Mesendoderm (in vitro differentiated cells): Measurements from ENCODE around the gene G2E3. TPM values are rescaled to one million over a fixed set of nuclear protein-coding genes. Genes with fewer than 3 reads are reported as not detected.

ENCODE experiments used
- DNase-seq: peaks from one replicate; pipeline ENCODE4 v3.0.0; 2013
- H2AK5ac ChIP-seq: 2 replicates; pipeline ENCODE4 v1.6.1; 2013; ENCODE audit warnings: low read length, inconsistent platforms
- H2BK120ac ChIP-seq: 2 replicates; pipeline ENCODE4 v1.6.1; 2013; ENCODE audit warnings: low read depth, mild to moderate bottlenecking, low read length, moderate library complexity, mixed read lengths
- H2BK15ac ChIP-seq: replicated peaks from 2 replicates; pipeline ENCODE4 v1.6.1; 2013; ENCODE audit warnings: low read depth, mild to moderate bottlenecking, moderate library complexity
- H2BK5ac ChIP-seq: 2 replicates; pipeline ENCODE4 v1.6.1; 2013; ENCODE audit warnings: low read length, inconsistent platforms
- H3K18ac ChIP-seq: 2 replicates; pipeline ENCODE4 v1.6.1; 2013; ENCODE audit warnings: mild to moderate bottlenecking, low read length, mixed read lengths
- H3K23ac ChIP-seq: one replicate; pipeline ENCODE4 v1.6.1; 2013; ENCODE audit warnings: low read length
- H3K27ac ChIP-seq: 2 replicates; pipeline ENCODE4 v1.5.1; 2013; ENCODE audit warnings: low read depth, mild to moderate bottlenecking, inconsistent platforms, low read length, moderate library complexity
- H3K27me3 ChIP-seq: 2 replicates; pipeline ENCODE4 v1.6.1; 2013; ENCODE audit warnings: low read length, control low read depth, mild to moderate bottlenecking, inconsistent platforms; ENCODE audit not compliant: insufficient read depth, poor library complexity
- H3K36me3 ChIP-seq: 2 replicates; pipeline ENCODE4 v1.6.1; 2013; ENCODE audit warnings: low read length, inconsistent platforms; ENCODE audit not compliant: control insufficient read depth, insufficient read depth
- H3K4ac ChIP-seq: one replicate; pipeline ENCODE4 v1.6.1; 2013; ENCODE audit warnings: low read depth, mild to moderate bottlenecking, low read length, moderate library complexity
- H3K4me1 ChIP-seq: 2 replicates; pipeline ENCODE4 v1.6.1; 2013; ENCODE audit warnings: low read depth, low read length, inconsistent platforms; ENCODE audit not compliant: control insufficient read depth
- H3K4me2 ChIP-seq: 2 replicates; pipeline ENCODE4 v1.6.1; 2013; ENCODE audit warnings: low read length
- H3K4me3 ChIP-seq: 2 replicates; pipeline ENCODE4 v1.5.1; 2013; ENCODE audit warnings: mild to moderate bottlenecking, low read length
- H3K56ac ChIP-seq: one replicate; pipeline ENCODE4 v1.6.1; 2013; ENCODE audit warnings: low read length
- H3K79me1 ChIP-seq: 2 replicates; pipeline ENCODE4 v1.6.1; 2013; ENCODE audit warnings: low read length, inconsistent platforms
- H3K79me2 ChIP-seq: 2 replicates; pipeline ENCODE4 v1.6.1; 2013; ENCODE audit warnings: mild to moderate bottlenecking, low read length; ENCODE audit not compliant: control insufficient read depth, insufficient read depth
- H3K9ac ChIP-seq: 2 replicates; pipeline ENCODE4 v1.6.1; 2013; ENCODE audit warnings: low read length, inconsistent platforms
- H4K5ac ChIP-seq: one replicate; pipeline ENCODE4 v1.6.1; 2013; ENCODE audit warnings: low read length
- H4K8ac ChIP-seq: one replicate; pipeline ENCODE4 v1.6.1; 2013; ENCODE audit warnings: low read depth, mild to moderate bottlenecking, control low read depth, low read length, moderate library complexity
- WGBS: extraction: QIAGEN DNeasy Blood & Tissue Kit; methylation state at CpG from one replicate; pipeline ENCODE4 v1.1.7; 2013; ENCODE audit warnings: low lambda C conversion rate, missing lambda C conversion rate; ENCODE audit not compliant: insufficient coverage; ENCODE audit errors: extremely low coverage; 5-methylcytosine and 5-hydroxymethylcytosine counted together
- polyA plus RNA-seq, 2 experiments: library from polyadenylated mRNA; stranded (reverse); fragments of 200-250 nt; gene quantifications; one replicate each; pipeline ENCODE4 v1.2.3, GENCODE V29; 2013

G2E3 gene, protein sequence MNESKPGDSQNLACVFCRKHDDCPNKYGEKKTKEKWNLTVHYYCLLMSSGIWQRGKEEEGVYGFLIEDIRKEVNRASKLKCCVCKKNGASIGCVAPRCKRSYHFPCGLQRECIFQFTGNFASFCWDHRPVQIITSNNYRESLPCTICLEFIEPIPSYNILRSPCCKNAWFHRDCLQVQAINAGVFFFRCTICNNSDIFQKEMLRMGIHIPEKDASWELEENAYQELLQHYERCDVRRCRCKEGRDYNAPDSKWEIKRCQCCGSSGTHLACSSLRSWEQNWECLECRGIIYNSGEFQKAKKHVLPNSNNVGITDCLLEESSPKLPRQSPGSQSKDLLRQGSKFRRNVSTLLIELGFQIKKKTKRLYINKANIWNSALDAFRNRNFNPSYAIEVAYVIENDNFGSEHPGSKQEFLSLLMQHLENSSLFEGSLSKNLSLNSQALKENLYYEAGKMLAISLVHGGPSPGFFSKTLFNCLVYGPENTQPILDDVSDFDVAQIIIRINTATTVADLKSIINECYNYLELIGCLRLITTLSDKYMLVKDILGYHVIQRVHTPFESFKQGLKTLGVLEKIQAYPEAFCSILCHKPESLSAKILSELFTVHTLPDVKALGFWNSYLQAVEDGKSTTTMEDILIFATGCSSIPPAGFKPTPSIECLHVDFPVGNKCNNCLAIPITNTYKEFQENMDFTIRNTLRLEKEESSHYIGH
- 48.3 TPM for polyA plus RNA-seq (2013, experiment 1 of 2)
- 52.1 TPM for polyA plus RNA-seq (2013, experiment 2 of 2)

GRCh38 chr14:30558675-30559555, at the start of gene G2E3:
Gene G2E3, plus strand, starts transcription at chr14:30559158. Its CDS starts 21,922 bp downstream, at chr14:30581080.
- Histone ChIP-seq H3K79me2 (peaks cover 39% of the 10 kb centered on the region), H3K79me1 (peaks cover 4% of the 10 kb centered on the region), H3K4me2 (peak within 1 kb of the TSS; percentile 34), H3K36me3 (no peaks in the 10 kb centered on the region), H2AK5ac (no peak within 1 kb of the TSS), H2BK15ac (no peak within 1 kb of the TSS), H3K4ac (peak within 1 kb of the TSS; percentile 83), H3K27ac (peak within 1 kb of the TSS; percentile 82), H3K18ac (peak within 1 kb of the TSS; percentile 95), H3K23ac (peak within 1 kb of the TSS; percentile 97), H3K4me3 (peak within 1 kb of the TSS; percentile 99), H3K4me1 (peaks cover 5% of the 10 kb centered on the region), H3K9ac (peak within 1 kb of the TSS; percentile 97), H4K5ac (peak within 1 kb of the TSS; percentile 5), H2BK5ac (peak within 1 kb of the TSS; percentile 96), H3K27me3 (no peaks in the 10 kb centered on the region), H3K56ac (peak within 1 kb of the TSS; percentile 98), H2BK120ac (peak within 1 kb of the TSS; percentile 84), H4K8ac (peak within 1 kb of the TSS; percentile 0)
- WGBS = no CpG with 5 or more reads among the region's 62 CpGs
- peak; percentile 95 for DNase-seq

- no peak overlapping the region for H3K18ac ChIP-seq
- H3K79me2 ChIP-seq = no peaks in the 10 kb centered on the region
- no peak overlapping the region for H2BK15ac ChIP-seq
- H4K5ac ChIP-seq = no peak overlapping the region
- H2AK5ac ChIP-seq = no peak overlapping the region
- no peak overlapping the region for H3K23ac ChIP-seq
- no peak overlapping the region for H2BK5ac ChIP-seq
- no peaks in the 10 kb centered on the region for H3K27me3 ChIP-seq
- no peaks in the 10 kb centered on the region for H3K36me3 ChIP-seq
- no peak overlapping the region for H3K4ac ChIP-seq
- no CpG with 5 or more reads among the region's 2 CpGs for WGBS
- H3K9ac ChIP-seq = no peak overlapping the region
- no peak for DNase-seq
- no peak overlapping the region for H3K56ac ChIP-seq
- no peak overlapping the region for H3K4me3 ChIP-seq
- no peak overlapping the region for H3K4me2 ChIP-seq
- no peak overlapping the region for H3K27ac ChIP-seq
- no peak overlapping the region for H4K8ac ChIP-seq
- no peaks in the 10 kb centered on the region for H3K79me1 ChIP-seq
- H3K4me1 ChIP-seq = no peaks in the 10 kb centered on the region
- no peak overlapping the region for H2BK120ac ChIP-seq
These were observed 41.2 kb upstream of the G2E3 start for GRCh38 chr14:30517737-30518136.

GRCh38 chr14:30518867-30519560, 39.9 kb upstream of the G2E3 start:
- no peak overlapping the region for H2BK120ac ChIP-seq
- no peak overlapping the region for H2AK5ac ChIP-seq

GRCh38 chr14:30519961-30520360, 39.0 kb upstream of the G2E3 start:
- H3K4me1 ChIP-seq = no peaks in the 10 kb centered on the region
- no peak overlapping the region for H2AK5ac ChIP-seq
- H3K79me1 ChIP-seq = no peaks in the 10 kb centered on the region
- H3K79me2 ChIP-seq = no peaks in the 10 kb centered on the region
- H3K23ac ChIP-seq = no peak overlapping the region
- no peak overlapping the region for H3K9ac ChIP-seq
- H2BK5ac ChIP-seq = no peak overlapping the region
- H3K56ac ChIP-seq = no peak overlapping the region
- no peak overlapping the region for H4K8ac ChIP-seq
- H4K5ac ChIP-seq = no peak overlapping the region
- H3K27me3 ChIP-seq = no peaks in the 10 kb centered on the region
- H2BK120ac ChIP-seq = no peak overlapping the region
- H3K4ac ChIP-seq = no peak overlapping the region
- no peak overlapping the region for H2BK15ac ChIP-seq
- no peak for DNase-seq
- H3K4me3 ChIP-seq = no peak overlapping the region
- WGBS = no CpG with 5 or more reads among the region's 1 CpG
- no peak overlapping the region for H3K27ac ChIP-seq
- no peak overlapping the region for H3K4me2 ChIP-seq
- no peak overlapping the region for H3K18ac ChIP-seq
- H3K36me3 ChIP-seq = no peaks in the 10 kb centered on the region

More at GRCh38 chr14:30518867-30519560, 39.9 kb upstream of the G2E3 start:
- H3K27me3 ChIP-seq = no peaks in the 10 kb centered on the region
- H3K36me3 ChIP-seq = no peaks in the 10 kb centered on the region
- no peak overlapping the region for H2BK15ac ChIP-seq
- H3K4me1 ChIP-seq = no peaks in the 10 kb centered on the region
- no peak overlapping the region for H3K4me2 ChIP-seq
- no peaks in the 10 kb centered on the region for H3K79me2 ChIP-seq
- no peak overlapping the region for H3K23ac ChIP-seq
- no peak overlapping the region for H4K8ac ChIP-seq
- no peak overlapping the region for H4K5ac ChIP-seq
- no peak overlapping the region for H3K4ac ChIP-seq
- no peak overlapping the region for H3K18ac ChIP-seq
- H3K79me1 ChIP-seq = no peaks in the 10 kb centered on the region
- H3K9ac ChIP-seq = no peak overlapping the region
- no peak overlapping the region for H2BK5ac ChIP-seq
- no peak overlapping the region for H3K27ac ChIP-seq
- DNase-seq = no peak
- H3K56ac ChIP-seq = no peak overlapping the region
- H3K4me3 ChIP-seq = no peak overlapping the region
- no CpG with 5 or more reads among the region's 4 CpGs for WGBS

DNA sequence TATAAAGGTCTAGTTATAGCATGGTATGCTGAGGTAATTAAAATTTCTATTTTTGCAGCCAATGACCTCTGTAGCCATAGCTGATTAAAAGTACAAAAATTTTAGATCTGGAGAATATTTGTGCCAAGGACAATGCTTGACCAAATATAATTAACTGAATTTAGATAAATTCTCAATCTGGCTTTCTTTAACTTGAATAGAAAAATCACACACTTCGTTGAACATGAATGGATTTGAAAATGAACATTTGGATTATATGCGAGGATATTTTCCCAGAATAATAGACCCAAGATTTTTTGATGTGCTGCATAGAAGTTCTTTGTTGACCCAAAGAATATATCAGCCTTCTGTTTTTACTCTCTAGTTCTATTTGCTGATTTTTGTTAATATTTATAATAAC, 38.4 kb upstream of the G2E3 start:
- Histone ChIP-seq H3K4me3 (no peak overlapping the region), H4K8ac (no peak overlapping the region), H3K27me3 (no peaks in the 10 kb centered on the region), H3K23ac (no peak overlapping the region), H2BK120ac (no peak overlapping the region), H3K4ac (no peak overlapping the region), H3K36me3 (no peaks in the 10 kb centered on the region), H3K4me2 (no peak overlapping the region), H3K9ac (no peak overlapping the region), H3K27ac (no peak overlapping the region), H2BK5ac (no peak overlapping the region), H2BK15ac (no peak overlapping the region), H4K5ac (no peak overlapping the region), H3K79me2 (no peaks in the 10 kb centered on the region), H3K79me1 (no peaks in the 10 kb centered on the region), H2AK5ac (no peak overlapping the region), H3K56ac (no peak overlapping the region), H3K4me1 (no peaks in the 10 kb centered on the region), H3K18ac (no peak overlapping the region)
- DNase-seq = no peak
- WGBS = no CpG with 5 or more reads among the region's 2 CpGs
